ENCODE data around the gene SLC9A5. TPM values are rescaled to one million over a fixed set of nuclear protein-coding genes. Genes with fewer than 3 reads are reported as not detected.

The SLC9A5 gene
- polyA plus RNA-seq, 3 donors: 1.0 TPM; not detected in 2

GRCh38 chr16:67294938-67295361 lies 46.2 kb downstream of the SLC9A5 start:
- WGBS (ENCODE audit: insufficient coverage): 86% methylated on average over 4 of the region's 7 CpGs

GRCh38 chr16:67296420-67296819 lies 47.6 kb downstream of the SLC9A5 start:
- Mint-ChIP-seq H3K27me3 (ENCODE audit: low read depth in 3 of 3) (peaks cover 2 to 6% (median 5%) of the 10 kb centered on the region in 3 donors), H3K4me3 (no peak overlapping the region), H3K27ac (no peak overlapping the region), H3K9me3 (no peaks in the 10 kb centered on the region), H3K36me3 (no peaks in the 10 kb centered on the region), H3K4me1 (no peaks in the 10 kb centered on the region)
- Histone ChIP-seq H4K20me1 (ENCODE audit: insufficient read depth, low read length) (no peaks in the 10 kb centered on the region), H3K9ac (ENCODE audit: insufficient read depth, low read length, poor library complexity, severe bottlenecking) (no peak overlapping the region), H3K79me2 (ENCODE audit: insufficient read depth, low read length) (no peaks in the 10 kb centered on the region), H3K36me3 (replicated peaks in 1 of 2; ENCODE audit: control insufficient read depth in 1 of 2, insufficient read depth in 2 of 2, low read length in 2 of 2) (no peaks in the 10 kb centered on the region), H2AFZ (ENCODE audit: insufficient read depth, low read depth, low read length, poor library complexity, severe bottlenecking) (no peak overlapping the region), H3K9me3 (replicated peaks in 1 of 2; ENCODE audit: control insufficient read depth in 1 of 2, insufficient read depth in 1 of 2, low read length in 2 of 2) (no peaks in the 10 kb centered on the region), H3K27ac (ENCODE audit: low read depth in 1 of 2, low read length in 2 of 2) (no peak overlapping the region), H3K4me2 (replicated peaks; ENCODE audit: extremely low read depth, low read length, poor library complexity, severe bottlenecking) (no peak overlapping the region), H3K4me3 (replicated peaks in 1 of 3; ENCODE audit: low read depth in 2 of 3, low read length in 3 of 3) (no peak overlapping the region), H3K27me3 (ENCODE audit: control insufficient read depth in 2 of 2, insufficient read depth in 2 of 2, low read length in 2 of 2) (no peaks in the 10 kb centered on the region), H3K4me1 (ENCODE audit: control insufficient read depth in 1 of 2, insufficient read depth in 2 of 2, low read length in 2 of 2) (no peaks in the 10 kb centered on the region)
- no CpG with 5 or more reads among the region's 3 CpGs for WGBS (ENCODE audit: insufficient coverage)
- no peak for DNase-seq
- TF ChIP-seq CTCF (IDR thresholded peaks at IDR 0.05): no peak
- intact Hi-C loops (cut with micrococcal nuclease): no loop called here

More at GRCh38 chr16:67294938-67295361, 46.2 kb downstream of the SLC9A5 start:
- no peak overlapping the region for H3K4me3 Mint-ChIP-seq
- Histone ChIP-seq H3K27ac (ENCODE audit: low read depth in 1 of 2, low read length in 2 of 2) (no peak overlapping the region), H2AFZ (ENCODE audit: insufficient read depth, low read depth, low read length, poor library complexity, severe bottlenecking) (no peak overlapping the region), H3K27me3 (ENCODE audit: control insufficient read depth in 2 of 2, insufficient read depth in 2 of 2, low read length in 2 of 2) (no peaks in the 10 kb centered on the region), H3K79me2 (ENCODE audit: insufficient read depth, low read length) (no peaks in the 10 kb centered on the region), H3K9ac (ENCODE audit: insufficient read depth, low read length, poor library complexity, severe bottlenecking) (no peak overlapping the region), H3K9me3 (replicated peaks in 1 of 2; ENCODE audit: control insufficient read depth in 1 of 2, insufficient read depth in 1 of 2, low read length in 2 of 2) (no peaks in the 10 kb centered on the region), H3K4me1 (ENCODE audit: control insufficient read depth in 1 of 2, insufficient read depth in 2 of 2, low read length in 2 of 2) (no peaks in the 10 kb centered on the region), H4K20me1 (ENCODE audit: insufficient read depth, low read length) (no peaks in the 10 kb centered on the region), H3K36me3 (replicated peaks in 1 of 2; ENCODE audit: control insufficient read depth in 1 of 2, insufficient read depth in 2 of 2, low read length in 2 of 2) (no peaks in the 10 kb centered on the region), H3K4me2 (replicated peaks; ENCODE audit: extremely low read depth, low read length, poor library complexity, severe bottlenecking) (no peak overlapping the region), H3K4me3 (replicated peaks in 1 of 3; ENCODE audit: low read depth in 2 of 3, low read length in 3 of 3) (no peak overlapping the region)
- no peaks in the 10 kb centered on the region for H3K36me3 Mint-ChIP-seq
- no peak overlapping the region for H3K27ac Mint-ChIP-seq
- DNase-seq: no peak
- H3K27me3 Mint-ChIP-seq (ENCODE audit: low read depth in 3 of 3): peaks cover 5 to 6% (median 5%) of the 10 kb centered on the region in 3 donors
- intact Hi-C loops (cut with micrococcal nuclease): no loop called here
- no peaks in the 10 kb centered on the region for H3K4me1 Mint-ChIP-seq
- TF ChIP-seq CTCF (IDR thresholded peaks at IDR 0.05): no peak
- no peaks in the 10 kb centered on the region for H3K9me3 Mint-ChIP-seq
